Measurements from ENCODE around the gene ARL15.

Gene ARL15

GRCh38 chr5:53902296-53902907 is 408.0 kb downstream of the ARL15 start:
- in situ Hi-C loops (cut with MboI; ENCODE audit: low sequenced_read_pairs, unreplicated experiment), result no loop called here
- no peak for TF ChIP-seq CTCF (IDR thresholded peaks at IDR 0.05; ENCODE audit: borderline replicate concordance, control extremely low read depth, extremely low read depth, insufficient read depth, missing control alignments)
- no peak for DNase-seq (ENCODE audit: low spot score)

GRCh38 chr5:53900677-53901076 is 409.7 kb downstream of the ARL15 start:
- TF ChIP-seq CTCF (IDR thresholded peaks at IDR 0.05; ENCODE audit: borderline replicate concordance, control extremely low read depth, extremely low read depth, insufficient read depth, missing control alignments), result no peak
- DNase-seq (ENCODE audit: low spot score), result no peak
- in situ Hi-C loops (cut with MboI; ENCODE audit: low sequenced_read_pairs, unreplicated experiment), result no loop called here

- TF ChIP-seq CTCF (IDR thresholded peaks at IDR 0.05; ENCODE audit: borderline replicate concordance, control extremely low read depth, extremely low read depth, insufficient read depth, missing control alignments), result no peak
- DNase-seq (ENCODE audit: low spot score), result no peak
- in situ Hi-C loops (cut with MboI; ENCODE audit: low sequenced_read_pairs, unreplicated experiment), result no loop called here
Measured at GRCh38 chr5:53895091-53895683, 415.2 kb downstream of the ARL15 start.

GRCh38 chr5:53893626-53894025 is 416.7 kb downstream of the ARL15 start:
- in situ Hi-C loops (cut with MboI; ENCODE audit: low sequenced_read_pairs, unreplicated experiment), result no loop called here
- DNase-seq (ENCODE audit: low spot score), result no peak
- no peak for TF ChIP-seq CTCF (IDR thresholded peaks at IDR 0.05; ENCODE audit: borderline replicate concordance, control extremely low read depth, extremely low read depth, insufficient read depth, missing control alignments)

- in situ Hi-C loops (cut with MboI; ENCODE audit: low sequenced_read_pairs, unreplicated experiment), result no loop called here
- no peak for DNase-seq (ENCODE audit: low spot score)
- TF ChIP-seq CTCF (IDR thresholded peaks at IDR 0.05; ENCODE audit: borderline replicate concordance, control extremely low read depth, extremely low read depth, insufficient read depth, missing control alignments), result no peak
Measured at GRCh38 chr5:53892224-53892623, 418.1 kb downstream of the ARL15 start.

GRCh38 chr5:53891159-53891558 is 419.2 kb downstream of the ARL15 start:
- in situ Hi-C loops (cut with MboI; ENCODE audit: low sequenced_read_pairs, unreplicated experiment), result no loop called here
- no peak for TF ChIP-seq CTCF (IDR thresholded peaks at IDR 0.05; ENCODE audit: borderline replicate concordance, control extremely low read depth, extremely low read depth, insufficient read depth, missing control alignments)
- no peak for DNase-seq (ENCODE audit: low spot score)

Data from GM13976 (cell line).